HEK293 (cell line): ENCODE data around the gene BIRC7.

Experiments used
- CTCF ChIP-seq: fragments of 450-650 bp; formaldehyde crosslinking; IDR thresholded peaks from 2 replicates; pipeline ENCODE4 v1.5.1; 2016; ENCODE audit warnings: missing biosample characterization, missing genetic modification characterization
- KLF16 ChIP-seq: fragments of 450-650 bp; formaldehyde crosslinking; IDR thresholded peaks from 2 replicates; pipeline ENCODE4 v1.5.1; 2017; ENCODE audit warnings: missing biosample characterization, missing genetic modification characterization
- PRDM1 ChIP-seq: fragments of 450-650 bp; formaldehyde crosslinking; IDR thresholded peaks from 2 replicates; pipeline ENCODE4; 2016; ENCODE audit warnings: missing biosample characterization, missing genetic modification characterization
- REST ChIP-seq: fragments of 450-650 bp; formaldehyde crosslinking; IDR thresholded peaks from 2 replicates; pipeline ENCODE4 v1.5.1; 2016; ENCODE audit warnings: missing biosample characterization, missing genetic modification characterization
- ZBTB1 ChIP-seq: fragments of 450-650 bp; formaldehyde crosslinking; IDR thresholded peaks from 2 replicates; pipeline ENCODE4 v1.5.1; 2016; ENCODE audit warnings: missing biosample characterization, missing genetic modification characterization
- ZBTB8A ChIP-seq: fragments of 450-650 bp; formaldehyde crosslinking; IDR thresholded peaks from 2 replicates; pipeline ENCODE4 v1.5.1; 2016; ENCODE audit warnings: missing biosample characterization, missing genetic modification characterization
- ZFP69B ChIP-seq: fragments of 450-650 bp; formaldehyde crosslinking; IDR thresholded peaks from 2 replicates; pipeline ENCODE4 v1.5.1; 2016; ENCODE audit warnings: missing biosample characterization, missing genetic modification characterization
- ZNF146 ChIP-seq: fragments of 450-650 bp; formaldehyde crosslinking; IDR thresholded peaks from 2 replicates; pipeline ENCODE4 v1.5.1; 2016; ENCODE audit warnings: missing biosample characterization, missing genetic modification characterization
- ZNF155 ChIP-seq: fragments of 450-650 bp; formaldehyde crosslinking; IDR thresholded peaks from 2 replicates; pipeline ENCODE4 v1.5.1; 2016; ENCODE audit warnings: missing biosample characterization, missing genetic modification characterization
- ZNF324 ChIP-seq: fragments of 450-650 bp; formaldehyde crosslinking; IDR thresholded peaks from 2 replicates; pipeline ENCODE4 v1.5.1; 2016; ENCODE audit warnings: missing biosample characterization, missing genetic modification characterization
- ZNF366 ChIP-seq: fragments of 450-650 bp; formaldehyde crosslinking; conservative IDR thresholded peaks from 2 replicates; pipeline ENCODE4 v1.5.1; 2016; ENCODE audit warnings: missing biosample characterization, missing genetic modification characterization
- ZNF398 ChIP-seq: fragments of 450-650 bp; formaldehyde crosslinking; IDR thresholded peaks from 2 replicates; pipeline ENCODE4 v1.5.1; 2017; ENCODE audit warnings: missing biosample characterization, missing genetic modification characterization
- ZNF521 ChIP-seq: fragments of 450-650 bp; formaldehyde crosslinking; IDR thresholded peaks from 2 replicates; pipeline ENCODE4 v1.5.1; 2017; ENCODE audit warnings: missing biosample characterization, mild to moderate bottlenecking, missing genetic modification characterization
- ZSCAN5A ChIP-seq: fragments of 450-650 bp; formaldehyde crosslinking; IDR thresholded peaks from 2 replicates; pipeline ENCODE4 v1.5.1; 2016; ENCODE audit warnings: missing biosample characterization, missing genetic modification characterization

GRCh38 chr20:63247671-63248228, 12.0 kb downstream of the BIRC7 start:
- TF ChIP-seq CTCF (tag by site-specific recombination) (no peak), ZNF146 (no peak), KLF16 (tag by site-specific recombination) (no peak), ZNF521 (no peak), ZBTB8A (tag by site-specific recombination) (no peak), ZFP69B (tag by site-specific recombination) (no peak), ZBTB1 (tag by site-specific recombination) (no peak), ZNF155 (tag by site-specific recombination) (no peak), ZSCAN5A (tag by site-specific recombination) (no peak), ZNF398 (tag by site-specific recombination) (no peak), ZNF324 (tag by site-specific recombination) (no peak), PRDM1 (tag by site-specific recombination) (no peak), REST (tag by site-specific recombination) (no peak), ZNF366 (no peak)
